ENCODE results near the gene PRPF6.

- TF ChIP-seq CTCF (IDR thresholded peaks at IDR 0.05), result no peak
- no peak for TF ChIP-seq EZH2 (IDR thresholded peaks at IDR 0.05)
- no peak for TF ChIP-seq EZH2phosphoT487 (IDR thresholded peaks at IDR 0.05)
Observed at GRCh38 chr20:63962426-63963347, 18.2 kb upstream of the PRPF6 start.
